Camera-type eye (tissue), 1 donor: ENCODE measurements around the gene BARHL1. TPM values are rescaled to one million over a fixed set of nuclear protein-coding genes. Genes with fewer than 3 reads are reported as not detected.

ENCODE experiments used
- total RNA-seq: library from RNA; depleted of rRNA; stranded (reverse); fragments of >200 nt; gene quantifications from one replicate; pipeline ENCODE4 v1.2.3, GENCODE V29; 2014

Gene BARHL1
- not detected for total RNA-seq

GRCh38 chr9:132582276-132582785 lies at the start of gene BARHL1:
Gene BARHL1, plus strand, starts transcription at chr9:132582606. Its CDS starts 192 bp downstream, at chr9:132582798.

Other genes with a start within 250 kb of the BARHL1 start
- gene SETX, start 227.6 kb upstream of the BARHL1 start, total RNA-seq: 97.5 TPM
- 15.7 TPM for gene TTF1, start 175.8 kb upstream of the BARHL1 start, total RNA-seq
- gene CFAP77, start 172.4 kb upstream of the BARHL1 start, total RNA-seq: 0.66 TPM
- gene DDX31, start 87.4 kb downstream of the BARHL1 start, total RNA-seq: 15.8 TPM
- gene GTF3C4, start 87.9 kb downstream of the BARHL1 start, total RNA-seq: 28.4 TPM